ENCODE data around the gene APOO. TPM values are rescaled to one million over a fixed set of nuclear protein-coding genes. Genes with fewer than 3 reads are reported as not detected.

Gene APOO
- total RNA-seq, 1 donor from 2014 or later: 16.6 TPM

DNA sequence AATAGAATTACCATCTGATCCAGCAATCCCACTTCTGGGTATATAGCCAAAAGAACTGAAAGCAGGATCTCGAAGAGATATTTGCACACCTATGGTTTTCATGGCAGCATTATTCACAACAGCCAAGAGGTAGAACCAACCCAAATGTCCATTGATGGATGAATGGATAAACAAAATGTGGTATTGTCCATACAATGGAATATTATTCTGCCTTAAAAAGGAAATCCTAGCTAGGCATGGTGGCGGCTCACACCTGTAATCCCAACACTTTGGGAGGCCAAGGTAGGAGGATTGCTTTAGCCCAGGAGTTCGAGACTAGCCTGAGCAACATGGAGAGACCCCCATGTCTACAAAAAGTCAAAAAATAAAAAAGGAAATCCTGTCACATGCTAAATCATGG lies 97.5 kb downstream of the APOO start:
- Mint-ChIP-seq H3K36me3 (ENCODE audit: low read depth) (no peaks in the 10 kb centered on the region), H3K9me3 (no peaks in the 10 kb centered on the region), H3K4me1 (peaks cover 20% of the 10 kb centered on the region), H3K27ac (no peak overlapping the region), H3K4me3 (no peak overlapping the region), H3K27me3 (no peaks in the 10 kb centered on the region)
- intact Hi-C loops (cut with micrococcal nuclease): no loop called here
- POLR2A ChIA-PET: no interaction called here
- ATAC-seq (ENCODE audit: low read depth) (no peak), DNase-seq (no peak)
- TF ChIP-seq, protein P1, sequence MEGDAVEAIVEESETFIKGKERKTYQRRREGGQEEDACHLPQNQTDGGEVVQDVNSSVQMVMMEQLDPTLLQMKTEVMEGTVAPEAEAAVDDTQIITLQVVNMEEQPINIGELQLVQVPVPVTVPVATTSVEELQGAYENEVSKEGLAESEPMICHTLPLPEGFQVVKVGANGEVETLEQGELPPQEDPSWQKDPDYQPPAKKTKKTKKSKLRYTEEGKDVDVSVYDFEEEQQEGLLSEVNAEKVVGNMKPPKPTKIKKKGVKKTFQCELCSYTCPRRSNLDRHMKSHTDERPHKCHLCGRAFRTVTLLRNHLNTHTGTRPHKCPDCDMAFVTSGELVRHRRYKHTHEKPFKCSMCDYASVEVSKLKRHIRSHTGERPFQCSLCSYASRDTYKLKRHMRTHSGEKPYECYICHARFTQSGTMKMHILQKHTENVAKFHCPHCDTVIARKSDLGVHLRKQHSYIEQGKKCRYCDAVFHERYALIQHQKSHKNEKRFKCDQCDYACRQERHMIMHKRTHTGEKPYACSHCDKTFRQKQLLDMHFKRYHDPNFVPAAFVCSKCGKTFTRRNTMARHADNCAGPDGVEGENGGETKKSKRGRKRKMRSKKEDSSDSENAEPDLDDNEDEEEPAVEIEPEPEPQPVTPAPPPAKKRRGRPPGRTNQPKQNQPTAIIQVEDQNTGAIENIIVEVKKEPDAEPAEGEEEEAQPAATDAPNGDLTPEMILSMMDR (IDR thresholded peaks at IDR 0.05): no peak
- CTCF ChIA-PET: no interaction called here

DNA sequence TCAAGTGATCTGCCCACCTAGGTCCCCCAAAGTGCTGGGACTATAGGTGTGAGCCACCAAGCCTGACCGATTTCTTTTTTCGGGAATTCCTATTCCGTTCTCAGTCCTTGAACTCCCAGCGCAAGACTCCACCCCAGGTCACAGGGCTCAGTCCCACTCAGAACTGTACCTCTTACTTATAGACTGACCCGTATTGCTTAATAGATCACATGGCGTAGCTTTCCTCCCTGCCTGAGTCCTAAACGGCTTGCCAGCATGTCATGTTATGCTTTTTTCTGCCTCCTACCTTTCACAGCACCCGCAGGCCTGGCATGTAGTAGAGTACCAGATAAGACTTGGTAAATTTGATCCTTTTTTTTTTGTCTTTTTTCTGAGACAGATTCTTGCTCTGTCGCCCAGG lies 102.3 kb downstream of the APOO start:
- no peaks in the 10 kb centered on the region for H3K36me3 Mint-ChIP-seq (ENCODE audit: low read depth)
- H3K27ac Mint-ChIP-seq: no peak overlapping the region
- ChIA-PET CTCF (no interaction called here), POLR2A (no interaction called here)
- no peak for DNase-seq
- TF ChIP-seq, protein P1 (IDR thresholded peaks at IDR 0.05): no peak
- no peaks in the 10 kb centered on the region for H3K27me3 Mint-ChIP-seq
- no peak for ATAC-seq (ENCODE audit: low read depth)
- H3K4me3 Mint-ChIP-seq: no peak overlapping the region
- H3K4me1 Mint-ChIP-seq: peaks cover 12% of the 10 kb centered on the region
- no peaks in the 10 kb centered on the region for H3K9me3 Mint-ChIP-seq
- intact Hi-C loops (cut with micrococcal nuclease): no loop called here

DNA sequence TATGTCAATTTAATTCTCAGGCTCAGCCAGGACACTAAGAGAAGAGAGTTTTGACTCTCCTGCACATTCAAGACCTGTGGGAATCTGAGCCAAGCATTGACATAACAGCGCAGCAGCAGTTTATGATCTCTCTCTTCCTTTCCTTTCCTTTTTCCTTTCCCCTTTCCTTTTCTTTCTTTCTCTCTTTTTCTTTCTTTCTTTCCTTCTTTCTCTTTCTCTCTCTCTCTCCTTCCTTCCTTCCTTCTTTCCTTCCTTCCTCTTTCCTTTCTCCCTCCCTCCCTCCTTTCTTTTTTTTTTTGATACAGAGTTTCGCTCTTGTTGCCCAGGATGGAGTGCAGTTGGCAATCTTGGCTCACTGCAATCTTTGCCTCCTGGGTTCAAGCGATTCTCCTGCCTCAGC lies 103.2 kb downstream of the APOO start:
- H3K27me3 Mint-ChIP-seq: no peaks in the 10 kb centered on the region
- intact Hi-C loops (cut with micrococcal nuclease): no loop called here
- H3K9me3 Mint-ChIP-seq: no peaks in the 10 kb centered on the region
- no peak for ATAC-seq (ENCODE audit: low read depth)
- H3K36me3 Mint-ChIP-seq (ENCODE audit: low read depth): no peaks in the 10 kb centered on the region
- H3K27ac Mint-ChIP-seq: no peak overlapping the region
- POLR2A ChIA-PET: no interaction called here
- TF ChIP-seq, protein P1 (IDR thresholded peaks at IDR 0.05): no peak
- CTCF ChIA-PET: no interaction called here
- H3K4me3 Mint-ChIP-seq: no peak overlapping the region
- H3K4me1 Mint-ChIP-seq: peaks cover 12% of the 10 kb centered on the region
- DNase-seq: no peak

DNA sequence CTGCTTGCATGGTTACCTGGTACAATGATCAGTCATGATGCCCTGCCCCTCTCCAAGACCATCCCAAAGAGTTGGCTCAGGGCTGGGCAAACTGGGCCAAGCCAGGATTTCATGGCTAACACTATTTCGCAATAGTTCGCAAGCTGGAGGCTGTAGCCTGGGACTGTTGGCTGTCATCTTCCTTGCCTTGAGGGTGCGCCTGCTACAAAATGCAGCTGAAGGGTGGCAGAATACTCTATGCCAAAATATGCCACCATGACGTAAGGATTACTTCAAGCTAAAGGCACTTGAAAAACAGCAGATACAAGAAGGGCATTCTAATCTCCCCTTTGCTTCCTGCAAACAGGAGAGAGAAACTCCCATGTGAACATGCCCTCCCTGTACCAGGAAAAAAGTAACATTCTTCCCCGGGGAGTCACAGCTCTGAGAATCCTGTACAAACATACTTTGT lies 103.8 kb downstream of the APOO start:
- POLR2A ChIA-PET: interaction anchor here (2.1 kb wide), 1 partner anchor 13 kb away, joined by 5 read pairs; no protein-coding TSS in a partner anchor
- no peaks in the 10 kb centered on the region for H3K9me3 Mint-ChIP-seq
- no peak overlapping the region for H3K27ac Mint-ChIP-seq
- H3K4me3 Mint-ChIP-seq: no peak overlapping the region
- intact Hi-C loops (cut with micrococcal nuclease): no loop called here
- peaks cover 12% of the 10 kb centered on the region for H3K4me1 Mint-ChIP-seq
- TF ChIP-seq, protein P1 (IDR thresholded peaks at IDR 0.05): no peak
- ATAC-seq (ENCODE audit: low read depth) (no peak), DNase-seq (no peak)
- no peaks in the 10 kb centered on the region for H3K27me3 Mint-ChIP-seq
- H3K36me3 Mint-ChIP-seq (ENCODE audit: low read depth): no peaks in the 10 kb centered on the region
- CTCF ChIA-PET: no interaction called here

DNA sequence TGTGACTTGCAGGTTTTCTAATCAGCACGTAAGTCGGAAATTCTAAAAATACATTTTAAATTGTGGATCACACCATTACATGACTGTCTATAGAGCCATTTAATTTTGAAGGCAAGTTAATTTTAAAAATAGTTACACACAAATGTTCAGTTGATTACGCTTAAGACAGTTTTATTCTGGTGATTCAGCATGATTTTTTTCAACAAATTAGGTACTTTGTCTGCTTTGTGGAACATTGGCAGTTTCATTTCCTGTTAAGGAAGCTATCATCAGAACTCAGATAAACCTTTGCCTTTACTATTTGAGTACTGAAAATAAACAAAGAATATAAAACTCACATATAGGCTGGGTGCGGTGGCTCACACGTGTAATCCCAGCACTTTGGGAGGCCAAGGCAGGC lies 105.3 kb downstream of the APOO start:
- ChIA-PET CTCF (no interaction called here), POLR2A (interaction anchor here (1.5 to 2.1 kb wide), 4 partner anchors 14 to 20 kb away, joined by 4 to 10 read pairs (median 5); partner anchors contain the start of gene SAT1)
- H3K9me3 Mint-ChIP-seq: no peaks in the 10 kb centered on the region
- no peaks in the 10 kb centered on the region for H3K27me3 Mint-ChIP-seq
- ATAC-seq (ENCODE audit: low read depth): peak; percentile 7
- H3K27ac Mint-ChIP-seq: no peak overlapping the region
- no peak overlapping the region for H3K4me3 Mint-ChIP-seq
- intact Hi-C loops (cut with micrococcal nuclease): no loop called here
- TF ChIP-seq, protein P1 (IDR thresholded peaks at IDR 0.05): no peak
- no peak for DNase-seq
- no peaks in the 10 kb centered on the region for H3K36me3 Mint-ChIP-seq (ENCODE audit: low read depth)
- peaks cover 11% of the 10 kb centered on the region for H3K4me1 Mint-ChIP-seq

Data from activated B cell treated with CpG ODN at 0.5 μM for 24 hours (primary cell).